ENCODE measurements around the gene THSD4.

- no peak for TF ChIP-seq CTCF (conservative IDR thresholded peaks at IDR 0.05; ENCODE audit: low read length)
- TF ChIP-seq EZH2phosphoT487 (IDR thresholded peaks at IDR 0.05; ENCODE audit: borderline replicate concordance): no peak
These were observed 346.5 kb downstream of the THSD4 start for GRCh38 chr15:71461748-71462147.

Data from Loucy (cell line).